ELF-1 (cell line): ENCODE data around the gene SPEF2.

Source experiments
- DNase-seq: peaks from one replicate; pipeline ENCODE4 v3.0.0-alpha.2; 2016; ENCODE audit warnings: low read depth, low spot score

SPEF2 gene

DNA sequence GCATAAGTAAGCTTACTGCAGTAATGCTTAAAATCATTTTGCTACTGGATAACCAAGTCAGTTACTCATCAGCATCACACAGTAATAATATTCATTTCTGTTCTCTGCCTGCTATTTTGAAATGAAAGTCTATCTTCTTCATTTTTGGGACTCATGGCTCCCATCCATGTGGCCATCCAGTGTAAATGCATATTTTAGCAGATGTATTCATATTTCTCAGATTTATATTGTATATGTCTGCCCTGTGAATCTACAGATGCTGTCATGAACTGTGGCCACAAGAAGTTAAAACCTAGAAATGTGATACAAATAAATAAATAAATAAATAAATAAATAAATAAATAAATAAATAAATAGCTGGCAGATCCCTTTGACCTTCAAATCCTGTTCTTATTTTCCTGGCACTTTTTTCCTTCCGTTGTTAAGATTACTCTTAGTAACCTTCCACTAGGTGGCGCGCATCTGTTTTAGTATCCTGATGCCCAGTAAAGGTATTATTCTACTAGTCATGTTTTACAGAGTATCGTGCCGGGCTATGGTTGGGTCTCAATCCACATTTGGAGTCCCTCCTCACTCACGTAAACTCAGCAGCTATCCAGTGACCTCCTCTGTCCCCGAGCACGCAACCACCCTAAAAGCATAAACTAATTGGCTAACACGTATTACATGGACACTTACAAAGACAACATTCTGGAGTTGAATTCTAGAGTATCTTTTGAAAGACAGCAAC lies 159.9 kb downstream of the SPEF2 start:
- peak; percentile 20 for DNase-seq

DNA sequence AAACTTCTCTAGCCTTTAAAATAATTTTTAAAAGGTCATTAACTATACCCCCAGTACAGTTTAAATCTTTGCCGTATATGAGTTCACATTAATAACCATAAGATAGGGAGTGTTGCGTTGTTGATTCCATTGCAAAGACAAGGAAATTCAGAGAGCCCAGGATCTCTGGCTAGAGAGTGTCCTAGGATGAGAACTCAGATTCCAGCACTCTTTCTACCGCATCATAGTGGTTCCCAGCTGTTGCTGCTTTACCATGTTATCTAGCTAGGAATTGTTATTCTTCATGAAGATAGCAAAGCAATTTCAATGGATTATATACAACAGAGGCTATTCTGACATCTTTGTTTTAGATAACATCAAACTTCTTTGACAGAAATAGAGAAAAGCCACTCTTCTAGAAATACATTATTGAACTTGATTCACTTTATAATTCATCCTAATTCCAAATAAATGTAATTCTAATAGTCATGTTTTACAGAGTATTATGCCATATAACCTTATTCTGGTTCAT lies 160.7 kb downstream of the SPEF2 start:
- DNase-seq = no peak

DNA sequence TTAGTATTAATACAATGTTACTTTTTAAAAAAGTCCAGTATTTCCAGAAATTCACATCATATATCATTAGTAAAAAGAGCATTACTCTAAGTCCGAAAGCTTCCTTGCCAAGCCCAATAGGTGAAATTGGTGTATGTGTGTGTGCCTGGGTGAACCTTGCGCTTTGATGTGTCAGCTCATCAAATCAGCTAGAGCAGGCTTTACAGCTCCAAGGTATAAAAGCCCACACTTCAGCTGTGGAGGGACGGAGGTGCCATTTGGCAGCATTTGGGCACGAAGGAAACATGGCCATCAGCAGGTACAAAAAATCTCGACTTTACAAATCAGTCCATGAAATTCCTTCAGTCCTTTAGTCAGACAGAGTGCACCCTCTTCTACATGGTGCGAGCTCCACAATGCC lies 162.6 kb downstream of the SPEF2 start:
- DNase-seq = no peak

DNA sequence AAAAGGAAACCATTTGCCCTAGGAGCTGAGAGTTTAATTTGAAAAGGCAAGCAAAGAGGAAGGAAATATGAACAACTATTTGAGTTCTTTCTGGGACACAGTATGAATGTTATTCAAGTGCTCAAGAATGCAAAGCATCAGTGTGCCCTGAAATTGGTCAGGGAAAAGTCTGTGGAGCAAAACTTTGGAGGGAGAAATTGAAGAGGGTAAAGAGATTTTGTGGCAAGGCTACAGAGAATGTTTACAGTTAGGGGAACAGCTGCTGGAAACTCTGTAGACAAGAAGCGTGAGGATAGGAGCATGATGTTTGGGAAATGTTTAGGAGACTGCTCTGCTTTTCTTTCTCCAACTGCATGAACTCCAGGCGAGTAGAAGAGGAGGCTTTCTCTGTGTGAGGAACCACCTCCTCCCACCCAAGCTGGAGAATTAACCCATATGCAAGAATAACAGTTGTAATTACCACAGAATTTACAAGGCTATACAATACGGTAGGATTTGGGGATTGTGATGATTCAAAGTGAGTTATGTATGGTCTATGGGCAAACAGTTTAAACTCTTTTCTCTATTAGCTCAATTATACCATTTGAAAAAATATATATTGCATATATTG lies 163.6 kb downstream of the SPEF2 start:
- DNase-seq = no peak

GRCh38 chr5:35783551-35783950 lies 165.9 kb downstream of the SPEF2 start:
- DNase-seq = no peak

- DNase-seq = no peak
These were observed 168.0 kb downstream of the SPEF2 start for GRCh38 chr5:35785601-35786085.

DNA sequence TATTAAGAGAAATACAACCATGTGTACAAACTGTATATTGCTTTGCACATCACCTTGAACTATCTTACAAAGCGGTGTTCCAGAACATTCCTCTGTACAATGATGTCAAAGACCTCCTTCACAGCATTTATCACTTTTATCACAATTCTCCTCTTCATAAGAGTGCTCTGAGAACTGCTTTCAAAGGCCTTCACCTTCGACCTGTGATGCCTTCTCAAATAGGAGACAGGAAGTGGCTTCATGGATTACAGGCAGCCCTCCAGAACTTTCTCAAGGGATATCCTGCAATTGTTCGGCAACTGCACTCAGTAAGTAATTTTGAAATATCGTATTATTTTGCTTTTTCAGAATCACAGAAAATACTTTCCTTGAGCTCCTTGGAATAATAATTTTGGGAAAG lies 171.1 kb downstream of the SPEF2 start:
- no peak for DNase-seq

DNA sequence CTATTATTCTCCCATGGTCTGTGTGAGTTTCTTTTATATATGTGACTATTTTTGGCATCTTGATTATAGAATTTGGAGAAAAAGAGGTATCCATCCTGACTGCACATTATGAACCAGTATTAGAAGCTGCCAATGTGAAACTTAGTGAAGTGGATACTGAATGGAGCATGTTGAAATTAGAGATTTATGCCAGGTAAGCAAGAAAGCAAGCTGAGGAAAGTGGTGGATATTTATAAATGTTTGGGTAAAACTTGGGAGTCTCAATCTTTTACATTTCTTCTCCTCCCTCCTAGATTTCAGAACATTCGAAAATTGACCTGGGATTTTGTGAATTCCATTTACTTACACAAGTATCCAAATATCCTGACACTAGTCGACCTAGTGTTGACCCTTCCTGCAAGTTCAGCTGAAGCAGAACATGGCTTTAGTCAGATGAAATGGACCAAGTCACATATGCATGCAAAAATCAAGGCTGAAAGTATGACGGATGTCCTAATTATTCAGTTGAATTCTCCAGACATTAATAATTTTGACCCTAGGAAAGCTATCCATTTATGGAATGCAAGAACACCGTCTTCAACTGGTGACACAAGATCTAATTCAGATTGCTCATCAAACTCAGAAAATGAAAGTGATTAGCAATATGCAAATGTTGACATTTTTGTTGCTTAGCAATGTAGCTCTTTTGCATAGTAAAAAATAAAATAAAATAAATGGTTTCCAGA lies 172.2 kb downstream of the SPEF2 start:
- no peak for DNase-seq

DNA sequence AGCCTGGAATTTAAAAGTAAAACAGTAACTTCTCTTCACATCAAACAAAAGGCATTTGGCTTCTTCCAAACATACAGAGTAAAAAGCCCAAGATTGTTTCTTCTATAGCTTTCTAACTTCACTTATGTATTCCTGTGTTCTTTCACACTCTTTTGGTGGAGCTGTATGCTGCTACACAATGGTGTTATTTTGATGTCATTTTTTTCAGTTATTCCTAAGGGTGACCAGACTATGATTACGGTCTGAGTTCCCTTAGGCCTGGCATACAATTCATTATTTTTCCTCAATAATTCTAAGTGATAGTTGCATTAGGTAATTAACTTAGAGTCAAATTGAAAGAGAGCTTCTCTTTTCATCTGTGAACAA lies 172.8 kb downstream of the SPEF2 start:
- DNase-seq = no peak

DNA sequence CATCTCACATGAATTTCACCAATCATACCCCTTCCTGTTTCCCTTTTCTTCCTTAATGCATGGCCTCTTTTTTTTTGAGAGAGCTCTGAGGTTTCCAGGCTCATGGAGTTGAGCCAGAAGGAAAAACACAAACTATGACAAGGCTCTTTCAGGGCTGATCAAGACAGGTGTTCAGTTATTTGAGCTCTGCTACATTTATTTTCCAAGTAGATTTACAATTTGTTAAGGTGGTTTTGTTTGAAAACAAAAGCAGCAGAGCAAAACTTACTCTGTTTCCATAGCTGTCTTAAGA lies 176.6 kb downstream of the SPEF2 start:
- DNase-seq = no peak

GRCh38 chr5:35794684-35795375 lies 177.2 kb downstream of the SPEF2 start:
- no peak for DNase-seq

- DNase-seq = no peak
These were observed 181.5 kb downstream of the SPEF2 start for GRCh38 chr5:35799181-35799580.

DNA sequence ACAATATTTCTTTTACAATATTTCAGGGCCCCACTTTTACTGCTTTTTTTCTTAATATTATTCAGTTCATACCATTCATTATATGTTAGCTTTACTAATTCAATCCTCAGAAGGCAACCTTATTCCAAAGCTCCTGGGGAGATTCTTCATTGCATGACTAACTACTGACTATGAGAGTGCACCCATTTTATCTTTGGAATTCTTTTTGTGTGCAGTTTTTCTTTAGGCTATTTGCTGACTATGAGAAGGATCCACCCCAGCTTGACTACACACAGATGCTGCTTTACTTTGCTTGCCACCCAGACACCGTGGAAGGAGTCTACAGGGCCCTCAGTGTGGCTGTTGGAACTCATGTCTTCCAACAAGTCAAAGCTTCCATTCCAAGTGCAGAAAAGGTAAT lies 182.1 kb downstream of the SPEF2 start:
- DNase-seq = no peak

DNA sequence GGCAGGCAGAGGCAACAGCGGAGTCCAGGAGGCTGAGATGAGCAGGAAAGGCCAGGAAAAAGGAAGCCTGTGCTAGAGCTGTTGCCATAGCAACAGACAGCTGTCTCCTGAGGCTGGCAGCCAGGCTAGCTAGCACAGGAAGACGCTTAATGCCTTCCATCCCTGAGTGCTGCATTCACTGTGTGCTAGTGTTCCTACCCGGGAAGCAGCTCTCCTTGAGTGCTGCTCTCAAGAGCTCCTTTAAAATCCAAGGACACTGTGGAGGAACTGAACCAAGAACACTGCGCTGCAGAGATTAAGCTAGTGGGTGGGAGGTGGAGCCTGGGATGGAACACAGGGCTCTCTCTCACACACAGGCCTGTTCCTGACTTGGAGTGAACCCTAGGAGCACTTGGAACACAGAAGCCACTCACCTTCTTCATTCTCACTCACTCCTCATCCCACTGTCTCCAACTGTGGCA lies 185.6 kb downstream of the SPEF2 start:
- DNase-seq = peak; percentile 17

DNA sequence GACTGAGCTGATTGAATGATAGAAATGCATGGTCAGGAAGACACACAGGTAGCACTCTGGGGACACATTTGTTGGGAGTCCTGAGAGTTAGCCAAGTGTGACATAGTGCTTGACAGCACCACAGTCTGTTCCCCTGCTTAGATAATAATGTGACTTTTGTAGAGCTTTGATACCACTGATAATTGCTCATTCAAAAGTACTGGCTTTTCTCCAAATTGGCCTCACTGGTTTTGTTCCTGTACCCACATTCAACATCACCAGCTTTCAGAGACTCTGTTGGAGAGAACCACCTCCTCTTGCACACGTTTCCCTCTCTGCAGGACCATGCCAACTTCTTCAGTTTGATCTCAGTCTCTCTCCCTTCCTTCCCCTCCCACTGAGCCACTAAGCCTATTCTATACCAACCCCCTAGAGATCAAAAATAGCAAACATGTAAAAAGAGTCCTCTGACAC lies 186.6 kb downstream of the SPEF2 start:
- DNase-seq = no peak

DNA sequence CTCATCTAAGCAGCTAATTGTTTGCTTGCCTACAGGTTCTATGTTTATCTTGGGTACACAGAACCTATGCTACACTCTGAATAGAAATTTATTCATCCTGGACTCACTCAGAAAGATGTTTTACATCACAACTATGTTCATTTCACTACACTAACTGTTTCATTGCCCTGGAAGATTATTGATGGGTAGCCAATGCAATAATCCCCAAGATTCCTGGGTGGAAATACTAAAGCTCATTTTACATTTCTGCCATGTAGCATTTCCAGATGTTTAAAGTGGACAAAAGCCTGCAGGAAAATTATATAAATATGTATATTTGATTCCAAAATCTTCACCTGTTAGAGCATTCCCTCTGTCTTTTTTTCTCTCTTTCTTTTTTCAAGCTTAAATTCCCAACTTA lies 187.2 kb downstream of the SPEF2 start:
- DNase-seq = no peak

- DNase-seq = no peak
These were observed 192.9 kb downstream of the SPEF2 start for GRCh38 chr5:35810601-35811000.

- DNase-seq = no peak
These were observed 193.6 kb downstream of the SPEF2 start for GRCh38 chr5:35811108-35811741.

- no peak for DNase-seq
These were observed 195.9 kb downstream of the SPEF2 start for GRCh38 chr5:35813521-35813920.

- peak; percentile 11 for DNase-seq
These were observed 197.7 kb downstream of the SPEF2 start for GRCh38 chr5:35815089-35815936.
